Astrocyte of the hippocampus (primary cell): ENCODE data around the gene STARD13.
A peak's percentile ranks its signal among the peaks of the same experiment; 100 is the strongest.

Experiments used
- DNase-seq: peaks from one replicate; pipeline ENCODE4 v3.0.0; 2011; ENCODE audit warnings: low read depth, low spot score

STARD13 gene

GRCh38 chr13:33201659-33202058 lies 83.9 kb downstream of the STARD13 start:
- DNase-seq = no peak

GRCh38 chr13:33199289-33199850 lies 86.2 kb downstream of the STARD13 start:
- no peak for DNase-seq

GRCh38 chr13:33197541-33197971 lies 88.0 kb downstream of the STARD13 start:
- no peak for DNase-seq

GRCh38 chr13:33196767-33197166 lies 88.8 kb downstream of the STARD13 start:
- DNase-seq = no peak

- DNase-seq = no peak
Observed at GRCh38 chr13:33195693-33196464, 89.7 kb downstream of the STARD13 start.

DNA sequence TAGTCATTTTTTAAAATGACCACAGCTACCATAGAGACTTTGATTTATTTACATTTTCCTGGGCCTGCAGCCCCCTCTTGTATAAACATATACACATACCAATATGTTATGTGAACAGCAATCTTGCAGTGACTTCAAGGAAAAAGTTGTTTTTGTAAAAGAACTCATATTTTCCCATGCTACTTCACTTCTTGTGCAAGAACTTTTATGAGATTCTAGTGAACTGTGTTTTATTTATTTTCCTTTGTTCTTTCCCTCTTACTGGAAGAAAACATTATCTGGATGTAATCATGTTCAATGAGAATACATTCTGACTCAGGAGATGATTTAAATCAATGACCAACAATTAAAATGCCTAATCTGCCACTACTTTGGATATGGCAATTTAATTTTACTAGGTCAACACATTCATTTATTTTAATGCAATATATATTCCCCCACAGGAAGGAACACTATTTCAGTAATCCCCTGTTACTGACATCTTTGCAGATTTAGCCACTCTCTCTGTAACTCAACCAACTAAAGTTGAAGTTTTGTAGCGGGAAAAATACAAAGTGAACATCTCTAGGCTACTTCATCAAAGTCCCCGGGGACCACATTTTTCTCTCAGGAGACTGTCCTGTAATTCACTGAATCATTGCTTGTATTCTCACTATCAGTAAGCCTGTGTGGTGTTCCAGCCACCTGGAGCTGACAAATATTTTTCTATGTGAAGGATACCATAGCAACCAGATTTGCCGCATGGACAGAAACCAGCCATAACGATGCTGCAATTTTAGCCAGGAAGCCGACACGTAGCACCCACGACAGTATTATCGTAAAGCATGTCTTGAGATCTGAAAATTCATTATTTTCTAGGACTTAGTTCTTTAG lies 90.5 kb downstream of the STARD13 start:
- DNase-seq = peak; percentile 81

GRCh38 chr13:33193428-33193974 lies 92.1 kb downstream of the STARD13 start:
- peak; percentile 85 for DNase-seq

DNA sequence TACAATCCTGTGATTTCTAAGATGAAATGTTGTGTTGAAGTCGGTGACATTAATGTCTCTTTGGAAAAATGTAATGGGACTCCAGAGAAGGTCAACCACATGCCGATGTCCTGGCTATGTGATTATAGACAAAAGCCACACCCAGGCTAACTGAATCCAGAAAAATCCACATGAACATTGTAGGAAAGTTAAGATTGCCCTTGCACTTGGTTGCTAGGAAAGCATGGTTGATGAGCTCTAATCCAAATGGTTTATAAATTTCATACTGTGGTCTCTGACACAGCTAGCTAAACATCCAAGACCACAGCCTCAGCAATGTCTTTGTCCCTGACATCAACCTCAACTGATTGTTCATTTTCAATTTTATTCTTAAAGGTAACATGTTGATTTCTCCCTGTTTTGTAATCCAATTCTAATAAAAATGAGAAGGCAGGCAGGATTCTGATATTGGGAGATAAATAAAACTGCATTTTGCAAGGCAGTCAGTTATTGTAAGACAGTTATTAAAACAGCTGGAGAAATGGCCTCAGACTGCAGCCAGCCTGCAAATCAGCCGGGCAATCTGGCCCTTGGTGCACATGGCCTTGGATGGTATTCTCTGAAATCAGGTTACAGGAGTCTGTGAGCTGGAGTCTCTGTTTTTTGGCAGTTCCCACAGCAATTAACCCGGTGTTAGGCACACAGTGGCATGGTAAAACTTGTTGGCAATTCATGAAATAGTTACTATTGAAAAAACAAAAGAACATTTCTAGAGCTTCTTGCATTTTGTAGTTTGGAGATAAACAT lies 93.9 kb downstream of the STARD13 start:
- DNase-seq = peak; percentile 80

DNA sequence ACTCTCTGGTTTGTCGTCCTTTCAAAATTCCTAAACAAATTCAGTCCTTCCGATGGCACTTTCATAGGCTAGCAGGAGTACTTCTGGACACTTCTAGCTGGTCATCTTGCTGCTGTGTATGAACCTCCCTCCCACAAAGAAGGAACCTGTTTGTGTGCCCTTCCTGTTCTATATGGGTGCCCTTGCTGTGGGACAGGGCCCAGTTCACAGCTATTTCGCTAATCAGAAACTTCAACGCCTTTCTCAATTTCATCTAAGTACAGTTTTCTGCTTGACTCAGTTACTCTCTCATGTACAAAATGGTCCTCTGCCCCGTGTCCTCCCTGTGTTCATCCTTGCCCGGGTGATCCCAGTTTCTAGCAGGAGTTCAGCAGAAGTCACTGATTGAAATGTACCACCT lies 96.1 kb downstream of the STARD13 start:
- DNase-seq = no peak

- no peak for DNase-seq
Observed at GRCh38 chr13:33188093-33188882, 97.3 kb downstream of the STARD13 start.

DNA sequence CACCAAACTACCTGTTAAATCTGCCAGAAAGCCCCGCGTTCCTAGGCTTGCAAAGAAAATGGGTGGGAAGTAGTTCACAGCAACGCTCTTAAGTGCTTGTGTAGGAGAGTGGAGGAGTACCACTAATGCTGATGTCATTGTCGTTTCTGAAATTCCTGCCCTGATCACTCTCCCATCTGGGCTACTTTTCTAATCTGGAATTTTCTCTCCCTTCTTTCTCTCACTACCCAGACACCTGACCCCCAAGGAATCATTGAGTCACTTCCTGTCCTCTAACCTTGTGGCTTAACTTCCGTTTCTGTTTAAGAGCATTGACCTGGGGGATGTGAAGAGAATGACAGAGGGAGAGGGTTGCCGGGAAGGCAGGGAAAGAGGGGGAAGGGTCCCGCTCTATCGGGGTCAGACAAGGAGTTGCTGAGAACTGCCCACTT lies 98.7 kb downstream of the STARD13 start:
- peak; percentile 57 for DNase-seq

- DNase-seq = peak; percentile 39
Observed at GRCh38 chr13:33185853-33186252, 99.7 kb downstream of the STARD13 start.

DNA sequence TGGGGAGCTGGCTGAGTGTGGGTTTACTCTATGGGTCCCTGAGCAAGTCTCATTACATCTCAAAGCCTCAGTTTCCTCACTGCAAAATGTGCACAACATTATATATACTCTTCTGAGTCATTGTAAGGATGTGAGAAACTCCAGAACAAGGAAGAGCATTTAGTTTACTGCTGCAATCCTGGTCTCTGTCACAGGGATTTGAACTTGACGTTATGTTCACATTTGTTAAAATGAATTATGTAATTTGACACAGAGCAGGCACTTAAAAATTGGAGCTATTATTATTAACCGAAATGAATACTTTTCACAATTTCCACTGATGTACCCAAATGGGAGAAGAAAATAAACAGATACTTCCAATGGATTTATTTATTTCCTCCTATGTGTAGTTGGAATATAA lies 101.0 kb downstream of the STARD13 start:
- DNase-seq = no peak

- no peak for DNase-seq
Observed at GRCh38 chr13:33184112-33184490, 101.5 kb downstream of the STARD13 start.

- DNase-seq = peak; percentile 85
Observed at GRCh38 chr13:33183431-33184111, 102.0 kb downstream of the STARD13 start.

GRCh38 chr13:33182729-33183128 lies 102.8 kb downstream of the STARD13 start:
- DNase-seq = no peak

- DNase-seq = no peak
Observed at GRCh38 chr13:33181264-33181663, 104.3 kb downstream of the STARD13 start.

GRCh38 chr13:33180122-33180804 lies 105.3 kb downstream of the STARD13 start:
- DNase-seq = no peak

- no peak for DNase-seq
Observed at GRCh38 chr13:33179463-33179862, 106.1 kb downstream of the STARD13 start.
